Lower leg skin (tissue), 4 donors: ENCODE results near the gene FBXO36. TPM values are rescaled to one million over a fixed set of nuclear protein-coding genes. Genes with fewer than 3 reads are reported as not detected.

Experiments used
- DNase-seq, 2 donors: peaks; one replicate each; pipeline ENCODE4 v3.0.0-alpha.2; 2019; ENCODE audit warnings: low spot score in 2 of 2
- H3K4me3 ChIP-seq: fragments of 200-600 bp; sonication (generic); 2 replicates; pipeline ENCODE4 v1.5.1; 2017; ENCODE audit warnings: mild to moderate bottlenecking, low read depth; ENCODE audit not compliant: poor library complexity, severe bottlenecking
- CTCF ChIP-seq, 3 donors: fragments of 450-650 bp; IDR thresholded peaks; one replicate each; pipeline ENCODE4 v1.5.1; 2016; ENCODE audit warnings: antibody characterized with exemption in 3 of 3, mild to moderate bottlenecking in 3 of 3, moderate library complexity in 2 of 3
- POLR2A ChIP-seq, 2 donors: fragments of 450-650 bp; IDR thresholded peaks; one replicate each; pipeline ENCODE4 v1.6.1; 2016 to 2017; ENCODE audit warnings: antibody characterized with exemption in 2 of 2, mild to moderate bottlenecking in 1 of 2, moderate library complexity in 1 of 2
- WGBS, 2 donors: methylation state at CpG; one replicate each; pipeline ENCODE4 v1.1.5; 2018; 5-methylcytosine and 5-hydroxymethylcytosine counted together
- intact Hi-C: fragments of 100-400 bp; cut with DNase I; formaldehyde crosslinking; loops from one replicate; pipeline ENCODE4 v1.15.0; 2023; ENCODE audit warnings: low total_unique reads
- total RNA-seq, 4 donors: library from RNA; depleted of rRNA; stranded (reverse); fragments of >200 nt; gene quantifications; one replicate each; pipeline ENCODE4 v1.1.0, GENCODE V29; 2016

The FBXO36 gene
- total RNA-seq, 4 donors from 2014 or later: 3.4 to 6.8 (median 5.4) TPM

GRCh38 chr2:229903037-229903436 is 19.3 kb upstream of the FBXO36 start:
- intact Hi-C loops: no loop called here
- H3K4me3 ChIP-seq: no peak overlapping the region
- WGBS, 2 donors: 91 to 93% methylated on average over 3 of the region's 3 CpGs
- no peak for DNase-seq
- TF ChIP-seq POLR2A (IDR thresholded peaks at IDR 0.05) (no peak), CTCF (IDR thresholded peaks at IDR 0.05) (no peak)

GRCh38 chr2:229905601-229906000 is 16.7 kb upstream of the FBXO36 start:
- DNase-seq: no peak
- 82 to 90% methylated on average over 2 of the region's 2 CpGs for WGBS, 2 donors
- TF ChIP-seq POLR2A (IDR thresholded peaks at IDR 0.05): no peak
- TF ChIP-seq CTCF (IDR thresholded peaks at IDR 0.05): no peak
- intact Hi-C loops: no loop called here
- H3K4me3 ChIP-seq: no peak overlapping the region

- WGBS, 2 donors: 61 to 76% methylated on average over 2 of the region's 2 CpGs
- intact Hi-C loops: no loop called here
- H3K4me3 ChIP-seq: no peak overlapping the region
- TF ChIP-seq POLR2A (IDR thresholded peaks at IDR 0.05) (no peak), CTCF (IDR thresholded peaks at IDR 0.05) (no peak)
- DNase-seq: no peak
Measured at GRCh38 chr2:229909090-229909489, 13.2 kb upstream of the FBXO36 start.

- no peak for DNase-seq
- H3K4me3 ChIP-seq: no peak overlapping the region
- intact Hi-C loops: no loop called here
- WGBS, 2 donors: 96 to 100% methylated on average over 1 of the region's 1 CpG
- TF ChIP-seq CTCF (IDR thresholded peaks at IDR 0.05) (no peak), POLR2A (IDR thresholded peaks at IDR 0.05) (no peak)
Measured at GRCh38 chr2:229910147-229910831, 12.0 kb upstream of the FBXO36 start.

GRCh38 chr2:229910832-229911412 is 11.4 kb upstream of the FBXO36 start:
- WGBS, 2 donors: 79 to 87% methylated on average over 1 of the region's 1 CpG
- intact Hi-C loops: no loop called here
- no peak for TF ChIP-seq CTCF (IDR thresholded peaks at IDR 0.05)
- no peak for TF ChIP-seq POLR2A (IDR thresholded peaks at IDR 0.05)
- DNase-seq: no peak
- H3K4me3 ChIP-seq: no peak overlapping the region
